GM21529 (cell line): ENCODE data around the gene FLNB.

ENCODE experiments used
- ATAC-seq: cut with Tn5 transposase; IDR thresholded peaks from one replicate; pipeline ENCODE4 v1.9.1; 2021; ENCODE audit not compliant: unreplicated experiment

FLNB gene, protein sequence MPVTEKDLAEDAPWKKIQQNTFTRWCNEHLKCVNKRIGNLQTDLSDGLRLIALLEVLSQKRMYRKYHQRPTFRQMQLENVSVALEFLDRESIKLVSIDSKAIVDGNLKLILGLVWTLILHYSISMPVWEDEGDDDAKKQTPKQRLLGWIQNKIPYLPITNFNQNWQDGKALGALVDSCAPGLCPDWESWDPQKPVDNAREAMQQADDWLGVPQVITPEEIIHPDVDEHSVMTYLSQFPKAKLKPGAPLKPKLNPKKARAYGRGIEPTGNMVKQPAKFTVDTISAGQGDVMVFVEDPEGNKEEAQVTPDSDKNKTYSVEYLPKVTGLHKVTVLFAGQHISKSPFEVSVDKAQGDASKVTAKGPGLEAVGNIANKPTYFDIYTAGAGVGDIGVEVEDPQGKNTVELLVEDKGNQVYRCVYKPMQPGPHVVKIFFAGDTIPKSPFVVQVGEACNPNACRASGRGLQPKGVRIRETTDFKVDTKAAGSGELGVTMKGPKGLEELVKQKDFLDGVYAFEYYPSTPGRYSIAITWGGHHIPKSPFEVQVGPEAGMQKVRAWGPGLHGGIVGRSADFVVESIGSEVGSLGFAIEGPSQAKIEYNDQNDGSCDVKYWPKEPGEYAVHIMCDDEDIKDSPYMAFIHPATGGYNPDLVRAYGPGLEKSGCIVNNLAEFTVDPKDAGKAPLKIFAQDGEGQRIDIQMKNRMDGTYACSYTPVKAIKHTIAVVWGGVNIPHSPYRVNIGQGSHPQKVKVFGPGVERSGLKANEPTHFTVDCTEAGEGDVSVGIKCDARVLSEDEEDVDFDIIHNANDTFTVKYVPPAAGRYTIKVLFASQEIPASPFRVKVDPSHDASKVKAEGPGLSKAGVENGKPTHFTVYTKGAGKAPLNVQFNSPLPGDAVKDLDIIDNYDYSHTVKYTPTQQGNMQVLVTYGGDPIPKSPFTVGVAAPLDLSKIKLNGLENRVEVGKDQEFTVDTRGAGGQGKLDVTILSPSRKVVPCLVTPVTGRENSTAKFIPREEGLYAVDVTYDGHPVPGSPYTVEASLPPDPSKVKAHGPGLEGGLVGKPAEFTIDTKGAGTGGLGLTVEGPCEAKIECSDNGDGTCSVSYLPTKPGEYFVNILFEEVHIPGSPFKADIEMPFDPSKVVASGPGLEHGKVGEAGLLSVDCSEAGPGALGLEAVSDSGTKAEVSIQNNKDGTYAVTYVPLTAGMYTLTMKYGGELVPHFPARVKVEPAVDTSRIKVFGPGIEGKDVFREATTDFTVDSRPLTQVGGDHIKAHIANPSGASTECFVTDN (N-terminal part only)

DNA sequence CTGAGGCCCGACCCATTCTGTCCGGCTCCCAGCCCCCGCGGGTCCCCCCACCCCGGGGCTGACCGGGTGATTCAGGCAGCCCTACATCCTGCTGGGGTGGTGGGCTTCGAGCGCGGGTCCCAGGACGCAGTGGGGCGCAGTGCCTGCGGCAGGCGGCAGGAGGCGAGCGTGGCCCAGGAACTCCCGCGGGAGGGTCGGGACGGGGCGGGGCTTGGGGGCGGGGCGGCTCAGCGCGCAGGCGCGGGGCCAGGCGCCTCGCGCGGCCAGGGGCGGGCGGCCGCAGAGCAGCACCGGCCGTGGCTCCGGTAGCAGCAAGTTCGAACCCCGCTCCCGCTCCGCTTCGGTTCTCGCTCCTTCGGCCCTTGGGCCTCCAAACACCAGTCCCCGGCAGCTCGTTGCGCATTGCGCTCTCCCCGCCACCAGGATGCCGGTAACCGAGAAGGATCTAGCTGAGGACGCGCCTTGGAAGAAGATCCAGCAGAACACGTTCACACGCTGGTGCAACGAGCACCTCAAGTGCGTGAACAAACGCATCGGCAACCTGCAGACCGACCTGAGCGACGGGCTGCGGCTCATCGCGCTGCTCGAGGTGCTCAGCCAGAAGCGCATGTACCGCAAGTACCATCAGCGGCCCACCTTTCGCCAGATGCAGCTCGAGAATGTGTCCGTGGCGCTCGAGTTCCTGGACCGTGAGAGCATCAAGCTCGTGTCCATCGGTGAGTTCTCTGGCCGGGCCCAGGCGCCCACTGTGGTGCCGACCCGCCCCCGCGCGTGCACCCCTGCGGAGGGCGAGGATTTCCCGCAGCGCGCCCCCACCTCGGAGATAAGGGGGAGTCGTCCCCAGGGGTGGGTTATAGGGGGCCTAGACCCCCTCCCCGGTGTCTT is at the start of gene FLNB:
Gene FLNB (plus strand): TSS at position 282 of the 885 bp plus-strand sequence. CDS start 143 bp downstream, at position 425.
- peak; percentile 66 for ATAC-seq

DNA sequence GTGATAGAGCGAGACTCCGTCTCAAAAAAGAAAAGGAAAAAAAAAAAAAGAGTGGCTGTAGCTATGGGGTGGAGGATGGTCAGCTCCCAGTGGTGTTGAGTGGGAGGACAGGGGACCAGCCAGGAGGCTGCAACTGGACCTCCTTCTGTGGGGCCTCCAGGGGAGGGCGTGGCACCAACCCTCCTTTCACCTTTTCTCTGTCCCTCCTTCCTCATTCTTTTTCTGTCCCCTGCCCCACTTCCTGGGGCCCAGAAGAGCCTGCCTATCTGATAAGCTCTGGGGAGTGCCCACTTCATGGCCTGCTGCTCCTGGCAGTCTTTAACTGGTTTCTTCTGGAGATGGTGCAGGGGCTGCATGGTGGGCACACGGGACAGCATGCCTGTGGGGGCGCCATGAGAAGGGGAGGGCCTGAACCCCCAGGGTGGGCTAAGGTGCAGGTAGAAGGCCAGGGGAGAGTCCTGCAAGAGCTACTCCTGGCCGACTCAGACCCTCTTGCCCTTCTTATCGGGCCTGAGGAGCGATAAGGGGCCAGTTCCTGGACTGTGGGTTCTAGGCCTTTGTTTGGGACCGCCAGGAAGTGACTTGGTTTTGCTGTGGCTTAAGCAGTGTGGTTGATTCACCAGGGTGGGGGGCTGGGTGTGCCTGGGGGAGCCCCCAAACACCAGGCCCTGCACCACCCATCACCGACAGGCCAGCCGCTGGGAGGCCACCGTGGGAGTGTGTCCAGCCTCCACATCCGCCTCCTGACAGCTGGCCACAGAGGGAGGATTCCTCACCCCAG is 49.4 kb upstream of the FLNB start:
- ATAC-seq = no peak

DNA sequence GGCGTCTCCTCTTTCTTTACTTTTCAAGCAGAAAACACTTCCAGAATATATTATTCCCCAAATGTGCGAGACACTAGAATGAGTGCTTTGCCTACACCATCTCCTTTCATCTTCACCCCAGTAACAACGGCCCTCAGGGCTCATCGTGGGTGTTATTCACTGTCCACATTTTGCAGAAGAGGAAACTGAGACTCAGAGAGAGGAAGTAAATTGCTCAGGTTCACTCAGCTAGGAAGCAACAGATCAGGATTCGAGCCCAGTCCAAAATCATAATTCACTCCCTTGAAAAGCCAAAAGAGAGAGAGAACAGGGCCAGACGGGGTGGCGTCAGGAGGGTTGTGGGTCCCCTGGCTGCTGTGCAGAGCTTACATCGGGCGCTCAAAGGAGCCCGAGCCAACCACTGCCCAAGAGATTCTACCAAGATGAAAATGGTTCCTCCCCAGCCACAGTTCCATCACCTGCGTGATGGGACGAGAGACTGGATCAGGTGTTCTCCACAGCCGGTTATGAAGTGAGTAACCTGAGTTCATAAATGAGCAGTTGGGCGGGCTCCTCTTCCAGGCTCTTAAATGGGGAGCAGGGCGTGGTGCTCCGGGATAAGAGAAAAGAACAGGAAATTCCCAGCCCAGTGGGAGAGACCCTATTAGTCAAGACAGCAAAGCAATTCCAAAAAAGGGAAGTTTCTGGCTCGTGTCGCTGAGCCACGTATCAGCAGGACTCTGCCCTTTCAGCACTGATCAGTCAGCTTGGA is 48.6 kb upstream of the FLNB start:
- ATAC-seq = no peak

DNA sequence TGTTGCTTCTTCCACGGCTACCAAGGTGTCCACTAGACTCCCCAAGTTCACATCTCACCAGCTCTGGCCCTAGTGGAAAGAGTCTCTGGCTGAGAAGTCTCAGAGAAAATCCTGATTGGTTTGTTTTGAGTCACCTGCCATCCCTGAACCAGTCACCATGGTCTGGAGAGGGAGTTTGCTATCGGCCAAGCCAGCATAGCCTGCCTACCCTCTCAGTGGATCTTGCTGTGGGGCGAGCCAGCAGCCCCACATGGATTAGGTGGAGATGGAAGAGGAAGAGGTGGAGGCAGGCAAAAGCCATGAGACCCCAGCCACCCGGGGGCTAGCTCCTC is 48.1 kb upstream of the FLNB start:
- ATAC-seq = no peak

DNA sequence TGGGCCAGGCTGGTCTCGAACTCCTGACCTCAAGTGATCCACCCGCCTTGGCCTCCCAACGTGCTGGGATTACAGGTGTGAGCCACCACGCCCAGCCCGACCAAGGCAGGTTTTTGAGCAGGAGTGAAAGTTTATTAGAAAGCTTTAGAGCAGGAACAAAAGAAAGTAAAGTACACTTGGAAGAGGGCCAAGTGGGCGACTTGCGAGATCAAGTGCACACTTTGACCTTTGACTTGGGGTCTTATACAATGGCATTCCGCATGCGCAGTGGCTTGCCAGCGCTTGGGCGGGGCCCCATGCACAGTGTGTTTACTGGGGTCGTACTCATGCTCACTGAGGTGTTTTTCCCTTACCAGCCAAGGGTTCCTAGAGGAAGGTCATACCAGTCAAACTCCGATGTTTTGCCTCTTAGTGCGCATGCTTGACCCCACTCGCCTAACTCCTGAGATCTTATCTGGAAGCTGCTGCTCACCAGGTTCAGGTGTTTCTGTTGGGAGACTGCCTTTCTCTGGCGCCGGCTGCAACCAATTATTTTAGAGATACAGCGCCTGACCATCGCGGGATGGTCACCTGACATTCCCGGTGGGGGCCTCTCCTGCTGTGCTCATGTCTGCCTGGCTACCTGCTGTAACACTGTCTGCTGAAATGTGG is 46.9 kb upstream of the FLNB start:
- no peak for ATAC-seq

DNA sequence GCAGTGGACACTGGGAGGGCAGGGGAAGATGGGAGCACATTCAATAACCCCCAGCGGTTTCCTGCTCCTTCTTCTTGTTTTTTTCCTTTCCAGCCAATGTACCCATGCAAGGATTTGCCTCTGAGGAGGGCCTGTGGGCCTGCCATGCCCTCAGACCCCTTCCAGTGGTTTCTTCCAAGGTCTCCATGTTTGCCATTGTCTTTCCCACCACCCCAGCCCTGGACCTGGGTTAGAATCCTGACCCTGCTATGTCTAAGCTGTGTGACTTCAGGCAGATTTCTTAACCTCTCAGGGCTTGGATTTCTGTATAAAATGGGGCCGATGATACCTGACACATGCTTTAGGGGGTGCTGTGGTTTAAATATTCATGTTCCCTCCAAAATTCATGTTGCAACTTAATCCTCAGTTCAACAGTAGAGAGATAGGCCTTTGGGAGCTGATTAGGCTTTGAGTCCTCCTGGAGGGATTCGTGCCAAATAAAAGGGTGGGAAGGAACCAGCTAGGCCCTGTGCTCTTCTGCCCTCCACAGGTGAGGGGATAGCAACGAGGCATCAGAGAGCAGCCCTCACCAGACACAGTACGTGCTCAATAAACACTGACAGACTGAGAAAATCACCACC is 46.3 kb upstream of the FLNB start:
- no peak for ATAC-seq

DNA sequence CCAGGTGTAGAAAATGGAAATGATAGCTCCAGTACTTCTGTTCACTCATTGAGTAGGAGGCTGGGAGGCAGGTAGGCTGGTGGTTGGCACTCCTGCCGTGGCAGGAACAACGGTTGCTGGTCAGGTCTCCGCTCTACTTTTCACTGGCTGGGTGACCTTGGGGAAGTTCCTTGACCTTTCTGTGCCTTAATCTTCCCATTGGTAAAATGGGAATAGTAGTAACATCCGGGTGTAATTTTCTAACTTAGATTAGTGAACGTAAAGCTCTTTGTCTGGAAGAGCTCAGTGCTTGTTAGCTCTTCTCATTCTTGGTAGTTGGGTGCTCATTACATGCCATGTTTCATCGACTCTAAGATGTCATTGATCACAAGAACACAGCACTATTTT is 45.8 kb upstream of the FLNB start:
- ATAC-seq = no peak

DNA sequence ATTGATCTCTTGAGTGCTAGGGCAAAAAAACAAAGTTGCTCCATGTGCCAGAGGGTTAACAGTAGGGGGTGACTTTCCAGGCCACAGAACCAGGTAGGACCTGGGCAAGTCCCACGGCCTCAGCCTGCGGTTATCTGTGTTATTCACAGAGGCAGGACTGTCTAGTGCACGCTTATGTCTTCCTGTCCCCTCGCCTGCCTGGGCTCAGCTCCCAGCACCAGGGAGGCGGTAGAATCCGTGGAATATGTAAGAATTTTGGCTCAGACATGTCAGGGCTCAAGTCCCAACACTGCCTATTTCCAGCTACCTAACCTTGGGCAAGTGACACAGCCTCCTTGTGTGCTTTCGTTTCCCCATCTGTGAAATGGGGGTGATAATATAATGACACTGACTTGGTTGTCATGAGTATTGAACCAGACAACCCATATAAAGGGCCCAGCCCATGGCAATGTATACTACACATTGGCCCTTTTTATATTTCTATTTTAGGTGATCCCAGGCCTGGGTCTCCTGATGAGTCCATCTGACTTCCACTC is 44.3 kb upstream of the FLNB start:
- no peak for ATAC-seq

DNA sequence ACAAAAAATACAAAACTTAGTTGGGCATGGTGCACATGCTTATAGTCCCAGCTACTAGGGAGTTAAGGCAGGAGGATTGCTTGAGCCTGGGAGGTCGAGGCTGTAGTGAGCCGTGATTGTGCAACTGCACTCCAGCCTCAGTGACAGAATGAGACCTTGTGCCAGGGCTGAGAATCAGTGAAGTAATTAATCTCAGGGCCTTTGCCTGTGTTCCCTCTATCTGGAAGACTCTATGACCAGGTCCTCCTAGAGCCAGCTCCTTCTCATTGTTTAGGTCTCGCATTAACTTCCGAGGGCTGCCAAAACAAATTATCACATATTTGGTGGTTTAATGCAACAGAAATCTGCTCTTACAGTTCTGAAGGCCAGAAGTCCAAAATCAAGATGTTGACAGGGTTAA is 41.4 kb upstream of the FLNB start:
- no peak for ATAC-seq

DNA sequence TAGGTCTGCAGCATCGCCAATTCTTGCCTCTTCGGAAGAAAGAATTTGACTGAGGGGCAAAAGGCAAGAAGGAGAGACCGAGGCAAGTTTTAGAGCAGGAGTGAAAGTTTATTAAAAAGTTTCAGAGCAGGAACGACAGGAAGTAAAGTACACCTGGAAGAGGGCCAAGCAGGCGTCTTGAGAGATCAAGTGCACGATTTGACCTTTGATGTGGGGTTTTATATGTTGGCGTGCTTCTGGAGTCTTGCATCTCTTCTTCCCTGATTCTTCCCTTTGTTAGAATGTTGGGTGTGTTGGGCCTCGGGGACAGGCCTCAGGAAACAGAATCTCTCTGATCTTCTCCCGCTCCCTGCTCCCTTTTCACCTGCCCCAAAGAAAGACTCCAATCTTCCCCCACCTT is 40.6 kb upstream of the FLNB start:
- ATAC-seq = no peak

DNA sequence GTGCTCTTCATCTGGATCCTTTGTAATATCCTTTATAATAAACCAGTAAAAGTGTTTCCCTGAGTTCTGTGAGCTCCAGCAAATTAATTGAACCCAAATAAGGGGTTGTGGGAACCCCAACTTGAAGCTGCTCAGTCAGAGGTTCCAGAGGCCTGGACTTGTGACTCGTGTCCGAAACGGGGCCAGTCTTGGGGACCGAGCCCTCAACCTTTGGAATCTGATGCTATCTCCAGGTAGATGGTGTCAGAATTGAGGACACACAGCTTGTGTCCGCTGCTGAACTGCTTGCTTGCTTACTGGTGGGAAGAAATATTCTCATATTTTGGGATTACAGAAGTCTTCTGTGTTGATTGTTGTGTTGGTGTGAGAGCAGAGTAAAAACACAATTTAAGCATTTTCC is 39.7 kb upstream of the FLNB start:
- ATAC-seq = no peak

DNA sequence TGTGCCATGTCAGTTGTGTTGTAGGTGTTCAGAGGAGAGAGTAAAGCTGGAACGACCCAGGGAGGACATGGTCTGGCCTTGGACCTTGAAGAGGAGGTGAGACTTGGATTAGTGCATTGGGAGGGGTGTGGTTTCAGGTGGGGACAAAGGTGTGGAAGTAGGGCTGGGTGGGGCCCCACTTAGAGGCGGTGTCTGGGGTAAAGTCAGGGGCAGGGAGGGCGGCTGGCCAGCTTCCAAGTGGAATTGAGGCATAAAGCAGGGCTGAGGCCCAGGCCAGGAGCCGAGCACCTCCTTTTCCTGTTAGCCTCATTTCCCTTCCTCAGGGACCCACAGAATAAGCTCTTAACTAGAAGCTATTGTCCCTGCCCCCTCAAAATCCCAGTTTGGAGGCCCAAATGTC is 36.2 kb upstream of the FLNB start:
- ATAC-seq = no peak

DNA sequence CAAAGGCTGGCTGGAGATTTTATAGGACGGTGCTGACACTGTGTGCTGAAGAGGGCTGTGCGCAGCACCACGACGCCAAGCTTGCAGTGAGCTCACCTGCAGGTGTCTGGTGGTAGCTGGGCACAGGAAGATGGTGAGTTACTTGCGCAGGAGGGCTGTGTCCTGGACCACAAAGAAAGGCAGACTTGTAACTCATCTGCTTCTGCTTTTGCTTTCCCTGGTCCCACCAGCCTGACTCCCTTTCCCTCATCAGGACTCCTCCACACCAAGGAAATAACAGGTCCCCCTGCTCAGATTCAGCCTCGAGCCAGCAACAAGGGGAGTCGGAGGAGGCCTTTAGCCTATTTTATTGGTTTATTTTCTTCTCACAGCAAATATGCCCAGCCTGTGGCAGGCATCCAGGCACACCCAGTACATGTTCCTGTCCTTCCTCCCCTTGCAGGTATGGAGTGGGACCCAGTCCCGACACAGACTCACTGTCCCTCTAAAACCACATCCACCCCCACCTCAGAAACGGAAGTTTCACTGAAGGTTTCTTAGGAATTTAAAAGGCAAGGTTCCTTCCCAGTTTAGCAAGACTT is 35.6 kb upstream of the FLNB start:
- ATAC-seq = no peak

DNA sequence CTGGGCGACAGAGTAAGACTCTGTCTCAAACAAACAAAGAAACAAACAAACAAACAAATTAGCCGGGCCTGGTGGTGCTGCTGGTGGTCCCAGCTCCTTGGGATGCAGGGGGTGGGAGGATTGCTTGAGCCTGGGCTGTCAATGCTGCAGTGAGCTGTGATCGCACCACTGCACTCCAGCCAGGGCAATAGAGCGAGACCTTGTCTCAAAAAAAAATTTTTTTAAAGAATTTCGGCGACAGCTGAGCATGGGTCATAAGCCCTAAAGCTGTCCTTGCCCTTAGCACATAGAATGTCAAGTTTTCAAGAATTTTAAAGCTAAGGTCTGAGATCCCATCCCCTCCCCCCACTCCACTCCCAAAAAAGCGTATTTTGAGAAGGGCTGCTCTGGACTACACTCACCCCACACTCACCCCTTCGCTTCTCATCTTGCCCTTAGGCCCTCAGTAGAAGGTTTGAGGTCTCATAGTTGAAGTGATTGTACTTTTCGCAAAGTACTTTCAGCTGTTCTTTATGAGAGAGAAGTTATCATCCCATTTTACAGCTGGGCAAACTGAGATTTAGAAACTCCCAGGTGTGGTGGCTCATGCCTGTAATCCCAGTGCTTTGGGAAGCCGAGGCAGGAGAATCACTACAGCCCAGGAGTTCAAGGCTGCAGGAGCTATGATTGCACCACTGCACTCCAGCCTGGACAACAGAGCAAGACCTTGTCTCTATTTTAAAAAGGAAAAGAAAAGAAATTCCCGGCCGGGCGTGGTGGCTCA is 34.3 kb upstream of the FLNB start:
- ATAC-seq = no peak

DNA sequence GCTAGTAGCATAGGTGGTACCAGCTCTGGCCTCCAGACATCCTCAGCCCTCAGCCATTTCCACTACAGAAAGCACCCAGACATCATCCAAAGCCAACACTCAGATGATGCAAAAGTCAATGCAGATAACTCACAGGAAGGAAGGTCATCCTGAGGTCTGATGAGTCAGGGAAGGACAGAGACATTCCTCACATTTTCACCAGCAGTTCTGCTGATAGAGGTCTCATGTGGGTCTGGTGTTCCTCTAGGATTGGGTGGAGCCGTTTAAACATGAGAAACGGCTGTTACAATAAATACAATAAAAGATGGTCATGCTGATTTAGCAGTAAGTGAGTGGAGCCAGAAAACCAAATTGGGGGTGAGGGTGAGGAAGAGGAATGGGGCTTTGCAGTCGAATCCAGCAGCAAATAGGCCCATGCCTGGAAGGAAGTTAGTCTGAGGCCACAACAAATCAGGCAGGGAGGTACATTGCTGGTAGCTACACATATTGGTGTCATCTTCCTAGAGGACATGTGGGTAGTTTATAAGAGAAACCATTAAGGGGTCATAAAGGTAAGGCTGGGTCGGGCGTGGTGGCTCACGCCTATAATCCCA is 33.3 kb upstream of the FLNB start:
- ATAC-seq = no peak

DNA sequence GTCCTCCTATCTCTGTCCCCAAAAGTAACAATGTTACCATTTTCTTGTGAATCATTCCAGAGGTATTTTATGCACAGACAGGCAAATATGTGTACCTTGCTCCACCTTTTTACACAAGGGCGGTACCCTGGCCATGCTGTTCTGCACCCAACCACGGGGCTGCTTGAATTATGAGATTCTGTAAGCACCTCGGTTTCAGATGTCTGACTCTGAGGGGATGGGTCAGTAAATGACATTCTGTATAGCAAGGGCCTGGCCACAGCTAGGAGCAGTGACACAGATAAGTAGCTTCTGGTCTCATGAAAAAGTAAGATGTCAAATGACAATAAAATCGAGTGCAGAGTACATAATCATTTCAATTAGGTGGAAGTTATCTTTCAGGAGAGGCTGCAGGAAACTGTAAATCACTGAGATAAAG is 30.4 kb upstream of the FLNB start:
- ATAC-seq = no peak
